AG09319 (cell line): ENCODE data around the gene ACKR3.

Source experiments
- DNase-seq: peaks from one replicate; pipeline ENCODE4 v3.0.0-alpha.2; 2010; ENCODE audit warnings: low read depth; ENCODE audit errors: extremely low read depth
- TF ChIP-seq, protein P1 (sequence below): IDR thresholded peaks from 2 replicates; pipeline ENCODE4 v1.5.1; 2011; ENCODE audit warnings: low read depth, mild to moderate bottlenecking, inconsistent platforms, low read length, moderate library complexity

The ACKR3 gene

DNA sequence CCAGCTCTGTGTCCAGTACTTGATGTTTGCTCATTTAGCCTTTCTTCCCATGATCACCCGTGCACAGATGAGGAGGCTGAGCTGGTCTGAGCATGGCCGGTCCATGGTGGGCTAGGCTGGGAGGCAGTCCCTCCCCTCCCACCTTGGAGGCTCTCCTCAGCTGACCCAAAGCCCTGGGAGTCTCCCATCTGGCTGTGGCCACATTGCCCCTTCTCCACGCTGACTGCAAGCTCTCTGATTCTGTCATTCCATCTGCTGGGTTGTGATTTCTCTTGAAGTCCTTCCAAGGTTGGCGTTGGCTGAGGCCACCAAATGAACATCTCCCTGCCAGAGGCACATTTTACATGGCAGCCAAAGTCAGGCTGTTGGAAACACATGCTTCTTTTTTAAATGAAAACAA is 44.0 kb downstream of the ACKR3 start:
- DNase-seq: no peak
- TF ChIP-seq, protein P1, sequence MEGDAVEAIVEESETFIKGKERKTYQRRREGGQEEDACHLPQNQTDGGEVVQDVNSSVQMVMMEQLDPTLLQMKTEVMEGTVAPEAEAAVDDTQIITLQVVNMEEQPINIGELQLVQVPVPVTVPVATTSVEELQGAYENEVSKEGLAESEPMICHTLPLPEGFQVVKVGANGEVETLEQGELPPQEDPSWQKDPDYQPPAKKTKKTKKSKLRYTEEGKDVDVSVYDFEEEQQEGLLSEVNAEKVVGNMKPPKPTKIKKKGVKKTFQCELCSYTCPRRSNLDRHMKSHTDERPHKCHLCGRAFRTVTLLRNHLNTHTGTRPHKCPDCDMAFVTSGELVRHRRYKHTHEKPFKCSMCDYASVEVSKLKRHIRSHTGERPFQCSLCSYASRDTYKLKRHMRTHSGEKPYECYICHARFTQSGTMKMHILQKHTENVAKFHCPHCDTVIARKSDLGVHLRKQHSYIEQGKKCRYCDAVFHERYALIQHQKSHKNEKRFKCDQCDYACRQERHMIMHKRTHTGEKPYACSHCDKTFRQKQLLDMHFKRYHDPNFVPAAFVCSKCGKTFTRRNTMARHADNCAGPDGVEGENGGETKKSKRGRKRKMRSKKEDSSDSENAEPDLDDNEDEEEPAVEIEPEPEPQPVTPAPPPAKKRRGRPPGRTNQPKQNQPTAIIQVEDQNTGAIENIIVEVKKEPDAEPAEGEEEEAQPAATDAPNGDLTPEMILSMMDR: no peak

DNA sequence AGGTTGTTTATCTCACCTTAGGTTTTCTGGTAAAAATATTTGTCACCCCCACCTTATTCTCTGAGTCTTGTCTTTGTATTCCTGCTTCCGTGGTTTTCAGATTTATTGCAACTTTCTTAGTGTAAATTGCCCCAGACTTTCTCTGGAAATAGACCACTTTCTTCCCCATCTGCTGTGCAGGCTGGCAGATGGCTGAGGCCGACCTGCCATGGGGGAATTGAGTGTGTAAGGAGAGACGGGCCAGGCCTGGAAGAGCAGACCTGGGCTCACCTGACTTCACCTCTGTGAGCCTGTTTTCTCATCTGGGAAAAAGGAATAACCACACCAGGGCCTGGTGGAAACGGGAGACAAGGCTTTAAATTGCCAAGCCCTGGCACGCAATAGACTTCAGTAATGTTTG is 44.9 kb downstream of the ACKR3 start:
- no peak for DNase-seq

DNA sequence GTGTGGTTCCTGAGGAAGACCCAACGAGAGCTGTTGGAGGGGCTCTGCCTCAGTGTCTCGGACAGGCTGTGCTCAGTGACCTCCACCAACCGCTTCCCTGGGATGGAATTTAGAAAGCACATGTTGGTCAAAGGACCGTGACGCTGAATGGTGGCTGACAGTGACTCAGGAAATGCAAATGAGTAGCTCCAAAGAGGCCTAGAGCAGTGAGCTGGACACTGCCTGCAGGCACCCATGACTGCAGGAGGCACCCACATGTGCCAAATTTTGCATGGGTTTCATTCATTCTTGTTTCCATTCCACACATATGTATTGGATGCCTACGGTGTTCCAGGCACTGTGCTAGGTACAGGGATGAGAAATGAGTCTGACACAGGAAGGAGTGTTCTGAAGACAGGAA is 46.4 kb downstream of the ACKR3 start:
- no peak for DNase-seq
- TF ChIP-seq, protein P1: no peak

More for the DNA sequence above, 44.9 kb downstream of the ACKR3 start:
- TF ChIP-seq, protein P1: no peak

DNA sequence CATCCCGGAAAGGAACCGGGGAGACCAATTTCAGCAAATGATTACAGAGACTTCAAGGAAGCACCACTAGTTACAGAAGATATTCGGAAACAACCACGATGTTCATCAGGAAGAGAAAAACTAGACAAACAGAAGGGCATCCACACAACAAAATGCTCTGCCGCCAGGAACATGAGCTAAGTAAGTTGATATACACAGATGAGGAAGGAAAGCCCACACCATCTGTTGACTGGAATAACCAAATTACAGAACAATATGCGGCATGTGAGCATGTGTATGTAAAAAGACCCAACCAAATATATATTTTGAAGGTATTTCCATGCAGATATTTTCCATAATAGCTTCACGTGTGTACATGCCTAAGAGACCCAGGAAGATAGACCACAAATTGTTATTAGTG is 47.0 kb downstream of the ACKR3 start:
- TF ChIP-seq, protein P1: no peak
- no peak for DNase-seq

DNA sequence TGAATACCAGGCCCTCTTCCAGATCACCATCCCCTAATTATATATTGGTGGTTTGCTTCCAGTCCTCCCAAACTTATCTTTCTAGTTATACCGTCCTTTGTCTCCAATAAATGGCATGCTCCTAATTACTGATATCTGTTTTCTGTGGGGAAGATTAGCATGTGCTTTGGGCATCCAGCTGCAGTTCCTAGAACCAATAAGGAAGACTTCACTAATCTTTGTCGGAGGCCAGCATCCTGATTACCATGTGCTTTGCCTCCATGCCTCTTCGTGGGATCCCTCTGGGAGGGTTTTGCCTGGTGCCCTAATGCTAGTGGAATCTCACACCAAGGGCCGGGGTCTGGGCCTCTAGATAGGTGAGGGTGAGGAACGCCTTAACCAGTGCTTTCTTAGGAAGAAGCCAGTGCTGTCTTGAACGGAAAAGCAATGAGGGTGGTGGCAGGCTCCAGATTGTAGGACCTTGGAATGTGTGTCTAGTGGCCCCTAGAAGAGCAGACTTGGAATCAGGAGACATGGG is 47.7 kb downstream of the ACKR3 start:
- TF ChIP-seq, protein P1: no peak
- no peak for DNase-seq

DNA sequence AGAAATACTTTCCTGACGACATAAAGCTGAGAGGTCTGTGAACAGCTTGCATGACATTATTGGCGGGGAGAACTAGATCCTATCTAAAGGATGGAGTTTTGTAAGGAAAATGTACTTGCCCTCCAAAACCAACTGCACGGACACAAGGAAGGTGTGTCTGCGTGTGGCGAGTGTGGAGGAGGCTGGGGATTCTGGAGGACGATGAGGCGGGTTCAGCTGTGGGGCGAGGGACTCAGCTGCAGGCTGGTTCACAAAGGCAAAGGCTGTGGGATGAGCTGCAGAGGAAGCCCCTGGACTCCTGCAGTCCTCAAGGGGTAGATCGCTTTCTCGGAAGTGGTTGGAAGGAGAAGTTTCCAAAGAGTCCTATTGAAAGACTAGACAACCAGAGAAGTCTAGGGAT is 48.2 kb downstream of the ACKR3 start:
- DNase-seq: no peak
- TF ChIP-seq, protein P1: no peak

DNA sequence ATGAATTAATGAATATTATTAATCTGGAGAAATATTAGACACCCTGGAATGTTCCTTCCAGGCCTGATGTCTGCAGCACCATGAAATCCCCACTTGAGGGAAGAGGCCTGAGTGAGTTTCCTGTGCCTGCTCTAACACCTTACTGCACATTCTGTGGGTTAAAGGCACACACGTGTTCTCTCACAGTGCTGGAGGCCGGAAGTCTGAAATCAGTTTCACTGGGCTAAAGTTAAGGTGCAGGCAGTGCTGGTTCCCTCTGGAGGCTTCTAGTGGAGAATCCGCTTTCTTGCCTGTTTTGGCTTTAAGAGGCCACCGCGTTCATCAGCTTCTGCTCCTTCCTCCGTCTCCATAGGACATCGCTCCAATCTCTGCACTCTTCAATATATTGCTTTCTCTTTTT is 48.7 kb downstream of the ACKR3 start:
- TF ChIP-seq, protein P1: no peak

More for the DNA sequence above, 48.7 kb downstream of the ACKR3 start:
- DNase-seq: no peak
